Activated B cell treated with CpG ODN at 0.5 μM for 24 hours (primary cell): ENCODE results near the gene BCAR1. TPM values are rescaled to one million over a fixed set of nuclear protein-coding genes. Genes with fewer than 3 reads are reported as not detected.

Source experiments
- ATAC-seq: fragments of 200-7000 bp; cut with Tn5 transposase; one replicate; pipeline ENCODE4 v1.10.0; 2021; ENCODE audit warnings: low read depth, mild to moderate bottlenecking, moderate library complexity
- CTCF ChIA-PET: fragments of 350-600 bp; sonication (Branson Sonifier 250); formaldehyde crosslinking; loops from one replicate; lab custom pipeline; 2021; ENCODE audit warnings: antibody characterized with exemption; lab: Charles Lee
- POLR2A ChIA-PET: fragments of 350-600 bp; sonication (Branson Sonifier 250); formaldehyde crosslinking; loops from one replicate; lab custom pipeline; 2021; ENCODE audit warnings: antibody characterized with exemption; lab: Charles Lee
- DNase-seq: peaks from one replicate; pipeline ENCODE4 v3.0.0; 2022
- H3K27ac Mint-ChIP-seq: one replicate; pipeline ENCODE4 v1.8.0; 2020; ENCODE audit warnings: mixed read lengths
- H3K27me3 Mint-ChIP-seq: one replicate; pipeline ENCODE4 v1.8.0; 2021; ENCODE audit warnings: mixed read lengths
- H3K36me3 Mint-ChIP-seq: one replicate; pipeline ENCODE4 v1.8.0; 2021; ENCODE audit warnings: low read depth, mixed read lengths
- H3K4me1 Mint-ChIP-seq: one replicate; pipeline ENCODE4 v1.8.0; 2021; ENCODE audit warnings: mixed read lengths
- H3K4me3 Mint-ChIP-seq: one replicate; pipeline ENCODE4 v1.8.0; 2020; ENCODE audit warnings: mild to moderate bottlenecking, mixed read lengths
- H3K9me3 Mint-ChIP-seq: one replicate; pipeline ENCODE4 v1.8.0; 2020; ENCODE audit warnings: mixed read lengths
- intact Hi-C: fragments of 100-400 bp; cut with micrococcal nuclease; formaldehyde crosslinking; loops from one replicate; pipeline ENCODE4 v1.15.1; 2024
- total RNA-seq: library from RNA; stranded (reverse); gene quantifications from 2 replicates; pipeline ENCODE4 v1.2.3, GENCODE V29; 2022
- TF ChIP-seq, protein P1 (sequence below): fragments of 200-600 bp; IDR thresholded peaks from one replicate; pipeline ENCODE4 v1.8.0; 2022; ENCODE audit warnings: antibody characterized with exemption, mild to moderate bottlenecking

Gene BCAR1
- total RNA-seq, 1 donor from 2014 or later, result not detected

DNA sequence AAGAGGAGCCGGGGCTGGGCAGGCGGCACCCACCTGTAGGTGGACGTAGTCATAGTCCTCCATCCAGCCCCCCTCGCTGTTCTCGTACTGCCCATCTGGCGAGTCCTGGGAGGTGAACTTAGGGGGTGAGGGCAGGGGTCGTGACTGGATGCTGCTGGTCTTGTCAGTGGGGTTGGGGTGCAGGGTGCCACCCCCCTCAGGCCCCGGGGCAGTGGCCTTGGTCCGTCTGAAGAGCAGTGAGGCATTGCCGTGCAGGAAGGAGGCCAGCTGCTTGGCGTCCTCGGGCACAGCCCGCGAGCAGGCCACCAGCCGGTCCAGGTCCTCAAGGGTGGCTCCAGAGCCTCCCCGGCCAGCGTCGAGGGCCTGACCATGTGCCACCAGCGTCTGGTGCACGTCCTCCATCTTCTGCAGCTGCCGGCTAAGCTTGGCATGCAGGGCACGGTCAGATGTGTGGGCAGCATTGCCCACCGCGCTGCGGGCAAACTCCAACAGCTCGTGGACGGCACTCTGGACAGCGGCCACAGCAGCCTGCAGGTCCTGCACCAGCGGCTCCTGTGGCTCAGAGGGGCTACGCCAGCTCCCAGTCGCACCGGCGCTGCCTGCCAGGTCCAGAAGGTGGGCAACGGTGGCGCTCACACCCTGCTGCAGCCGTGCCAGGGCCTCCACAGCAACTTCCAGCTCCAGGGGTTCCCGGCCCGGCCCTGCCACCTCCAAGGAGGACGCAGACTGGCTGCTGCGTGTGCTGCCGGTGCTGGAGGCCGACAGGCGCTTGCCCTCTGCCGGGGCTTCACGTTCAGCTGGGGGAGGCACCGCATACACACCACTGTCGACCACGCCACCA is 16.3 kb downstream of the BCAR1 start:
- DNase-seq, result no peak
- H3K4me3 Mint-ChIP-seq, result no peak overlapping the region
- ChIA-PET POLR2A (no interaction called here), CTCF (interaction anchor here (0.7 to 5.0 kb wide), 11 partner anchors 29 to 531 kb away, joined by 3 to 97 read pairs (median 8); no protein-coding TSS in a partner anchor)
- TF ChIP-seq, protein P1, sequence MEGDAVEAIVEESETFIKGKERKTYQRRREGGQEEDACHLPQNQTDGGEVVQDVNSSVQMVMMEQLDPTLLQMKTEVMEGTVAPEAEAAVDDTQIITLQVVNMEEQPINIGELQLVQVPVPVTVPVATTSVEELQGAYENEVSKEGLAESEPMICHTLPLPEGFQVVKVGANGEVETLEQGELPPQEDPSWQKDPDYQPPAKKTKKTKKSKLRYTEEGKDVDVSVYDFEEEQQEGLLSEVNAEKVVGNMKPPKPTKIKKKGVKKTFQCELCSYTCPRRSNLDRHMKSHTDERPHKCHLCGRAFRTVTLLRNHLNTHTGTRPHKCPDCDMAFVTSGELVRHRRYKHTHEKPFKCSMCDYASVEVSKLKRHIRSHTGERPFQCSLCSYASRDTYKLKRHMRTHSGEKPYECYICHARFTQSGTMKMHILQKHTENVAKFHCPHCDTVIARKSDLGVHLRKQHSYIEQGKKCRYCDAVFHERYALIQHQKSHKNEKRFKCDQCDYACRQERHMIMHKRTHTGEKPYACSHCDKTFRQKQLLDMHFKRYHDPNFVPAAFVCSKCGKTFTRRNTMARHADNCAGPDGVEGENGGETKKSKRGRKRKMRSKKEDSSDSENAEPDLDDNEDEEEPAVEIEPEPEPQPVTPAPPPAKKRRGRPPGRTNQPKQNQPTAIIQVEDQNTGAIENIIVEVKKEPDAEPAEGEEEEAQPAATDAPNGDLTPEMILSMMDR, result no peak
- H3K4me1 Mint-ChIP-seq, result peaks cover 2% of the 10 kb centered on the region
- no peaks in the 10 kb centered on the region for H3K9me3 Mint-ChIP-seq
- peaks cover 47% of the 10 kb centered on the region for H3K27me3 Mint-ChIP-seq
- intact Hi-C loops, result loop anchor here (1.0 to 10.0 kb wide), 5 partner anchors 32 to 320 kb away; partner anchors contain the start of gene TMEM231
- ATAC-seq, result no peak
- H3K36me3 Mint-ChIP-seq, result no peaks in the 10 kb centered on the region
- H3K27ac Mint-ChIP-seq, result no peak overlapping the region

DNA sequence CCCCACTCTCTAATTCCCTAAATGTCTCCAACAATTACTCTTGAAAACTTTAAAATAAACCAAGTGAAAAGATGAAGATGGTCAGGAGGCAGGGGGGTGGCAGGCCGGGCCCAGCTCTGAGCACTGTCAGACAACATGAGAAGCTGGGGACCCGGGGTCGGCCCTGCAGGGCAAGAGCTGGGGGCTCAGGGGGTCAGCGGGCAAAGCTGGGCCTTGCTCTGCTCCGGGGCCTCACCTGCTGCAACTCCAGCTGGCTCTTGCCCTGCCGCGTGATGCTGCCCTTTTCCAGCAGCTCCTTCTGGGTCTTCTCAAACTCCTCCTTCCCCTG is 17.8 kb downstream of the BCAR1 start:
- ChIA-PET CTCF (interaction anchor here (0.6 to 5.0 kb wide), 21 partner anchors 12 to 533 kb away, joined by 3 to 97 read pairs (median 5); no protein-coding TSS in a partner anchor), POLR2A (interaction anchor here (0.6 to 0.8 kb wide), 2 partner anchors 34 to 147 kb away, joined by 3 to 10 read pairs; no protein-coding TSS in a partner anchor)
- TF ChIP-seq, protein P1, result no peak
- no peak for ATAC-seq
- H3K4me1 Mint-ChIP-seq, result peaks cover 2% of the 10 kb centered on the region
- H3K36me3 Mint-ChIP-seq, result no peaks in the 10 kb centered on the region
- no peak overlapping the region for H3K27ac Mint-ChIP-seq
- no peak for DNase-seq
- peaks cover 45% of the 10 kb centered on the region for H3K27me3 Mint-ChIP-seq
- H3K4me3 Mint-ChIP-seq, result no peak overlapping the region
- H3K9me3 Mint-ChIP-seq, result no peaks in the 10 kb centered on the region
- intact Hi-C loops, result loop anchor here (1.0 to 10.0 kb wide), 4 partner anchors 34 to 531 kb away; partner anchors contain the start of gene TMEM231

DNA sequence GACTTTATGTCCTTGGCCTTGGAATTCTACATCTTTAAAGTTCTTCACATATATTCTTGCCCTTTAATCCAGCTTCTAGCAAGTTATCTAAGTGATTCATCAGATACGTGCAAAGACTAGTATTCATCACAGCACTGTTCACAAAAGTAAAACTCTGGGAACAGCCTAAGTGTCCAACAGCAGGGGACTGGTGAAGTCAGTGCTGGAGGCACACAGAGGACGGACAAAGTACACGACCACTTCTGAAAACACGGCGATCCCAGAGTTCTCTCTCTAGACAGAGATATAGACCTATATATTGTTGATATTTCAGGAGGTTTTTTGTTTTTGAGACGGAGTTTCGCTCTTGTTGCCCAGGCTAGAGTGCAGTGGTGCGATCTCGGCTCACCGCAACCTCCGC is 19.9 kb downstream of the BCAR1 start:
- peaks cover 2% of the 10 kb centered on the region for H3K4me1 Mint-ChIP-seq
- no peak for ATAC-seq
- CTCF ChIA-PET, result interaction anchor here (0.7 to 5.0 kb wide), 2 partner anchors 149 to 154 kb away, joined by 3 to 97 read pairs; no protein-coding TSS in a partner anchor
- DNase-seq, result no peak
- H3K36me3 Mint-ChIP-seq, result no peaks in the 10 kb centered on the region
- TF ChIP-seq, protein P1, result no peak
- H3K27ac Mint-ChIP-seq, result no peak overlapping the region
- peaks cover 51% of the 10 kb centered on the region for H3K27me3 Mint-ChIP-seq
- H3K4me3 Mint-ChIP-seq, result no peak overlapping the region
- H3K9me3 Mint-ChIP-seq, result no peaks in the 10 kb centered on the region
- intact Hi-C loops, result loop anchor here (5.0 to 10.0 kb wide), 3 partner anchors 34 to 323 kb away; partner anchors contain the start of gene TMEM231
- POLR2A ChIA-PET, result no interaction called here

DNA sequence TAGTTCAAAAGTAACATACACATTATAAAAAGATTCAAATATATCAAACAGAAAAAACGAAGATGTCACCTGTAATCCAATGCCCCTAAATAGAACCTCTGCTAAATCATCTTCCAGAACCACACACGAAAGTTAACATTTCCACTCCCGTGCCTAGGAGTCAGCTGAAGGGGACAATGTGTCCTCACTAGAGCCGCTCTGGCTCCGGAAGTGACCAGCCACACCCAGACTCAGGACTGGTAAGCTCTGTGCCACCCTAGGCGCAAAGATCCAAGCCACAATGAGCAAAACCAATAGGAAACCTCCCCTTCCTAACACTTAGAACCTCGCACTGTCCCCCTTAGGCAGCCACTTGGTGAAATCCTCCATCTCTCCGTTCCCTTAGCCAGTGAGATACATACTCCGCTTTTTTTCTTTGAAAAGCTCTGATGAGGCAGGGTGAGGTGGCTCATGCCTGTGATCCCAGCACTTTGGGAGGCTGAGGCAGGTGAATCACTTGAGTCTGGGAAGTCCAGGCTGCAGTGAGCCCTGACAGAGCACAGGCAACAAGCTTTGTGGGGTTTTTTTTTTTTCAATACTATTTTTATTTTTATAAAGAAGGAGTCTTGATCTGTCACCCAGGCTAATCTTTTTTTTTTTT is 20.8 kb downstream of the BCAR1 start:
- DNase-seq (no peak), ATAC-seq (no peak)
- Mint-ChIP-seq H3K27ac (no peak overlapping the region), H3K4me1 (peaks cover 2% of the 10 kb centered on the region), H3K36me3 (no peaks in the 10 kb centered on the region), H3K9me3 (no peaks in the 10 kb centered on the region), H3K4me3 (no peak overlapping the region), H3K27me3 (peaks cover 46% of the 10 kb centered on the region)
- TF ChIP-seq, protein P1, result no peak
- ChIA-PET POLR2A (no interaction called here), CTCF (interaction anchor here (5.0 kb wide), 1 partner anchor 155 kb away, joined by 97 read pairs; no protein-coding TSS in a partner anchor)
- intact Hi-C loops, result loop anchor here (5.0 to 10.0 kb wide), 3 partner anchors 33 to 324 kb away; partner anchors contain the start of gene TMEM231
